Hepatocyte (in vitro differentiated cells): ENCODE data around the gene PLAAT5. TPM values are rescaled to one million over a fixed set of nuclear protein-coding genes. Genes with fewer than 3 reads are reported as not detected.

Experiments used
- DNase-seq: peaks from one replicate; pipeline ENCODE4 v3.0.0-alpha.2; 2016; ENCODE audit warnings: low spot score
- H2AFZ ChIP-seq: fragments of 200-600 bp; sonication (generic); 2 replicates; pipeline ENCODE4 v1.6.0; 2016; ENCODE audit warnings: antibody characterized with exemption, mild to moderate bottlenecking
- H3K27ac ChIP-seq: fragments of 200-600 bp; sonication (generic); 2 replicates; pipeline ENCODE4 v1.5.1; 2016; ENCODE audit warnings: mild to moderate bottlenecking
- H3K27me3 ChIP-seq: fragments of 200-600 bp; sonication (generic); 2 replicates; pipeline ENCODE4 v1.6.1; 2016
- H3K36me3 ChIP-seq: fragments of 200-600 bp; sonication (generic); replicated peaks from 2 replicates; pipeline ENCODE4 v1.5.1; 2016; ENCODE audit warnings: low read depth; ENCODE audit not compliant: insufficient read depth
- H3K4me1 ChIP-seq: fragments of 200-600 bp; sonication (generic); 2 replicates; pipeline ENCODE4 v1.5.1; 2016; ENCODE audit warnings: mild to moderate bottlenecking, moderate library complexity; ENCODE audit not compliant: insufficient read depth
- H3K4me2 ChIP-seq: fragments of 200-600 bp; sonication (generic); 2 replicates; pipeline ENCODE4 v1.6.0; 2016
- H3K4me3 ChIP-seq: fragments of 200-600 bp; sonication (generic); 2 replicates; pipeline ENCODE4 v1.5.1; 2016; ENCODE audit warnings: mild to moderate bottlenecking
- H3K79me2 ChIP-seq: fragments of 200-600 bp; sonication (generic); 2 replicates; pipeline ENCODE4 v1.6.0; 2017; ENCODE audit warnings: mild to moderate bottlenecking
- H3K9me2 ChIP-seq: fragments of 200-600 bp; sonication (generic); replicated peaks from 2 replicates; pipeline ENCODE4 v1.6.0; 2017; ENCODE audit warnings: mild to moderate bottlenecking; ENCODE audit not compliant: insufficient read depth
- H3K9me3 ChIP-seq: fragments of 200-600 bp; sonication (generic); 2 replicates; pipeline ENCODE4 v1.5.1; 2016; ENCODE audit warnings: low read depth, mild to moderate bottlenecking
- H4K20me1 ChIP-seq: fragments of 200-600 bp; sonication (generic); 2 replicates; pipeline ENCODE4 v1.6.0; 2016; ENCODE audit warnings: mild to moderate bottlenecking; ENCODE audit not compliant: insufficient read depth, poor library complexity, severe bottlenecking
- CTCF ChIP-seq: fragments of 200-600 bp; sonication (generic); IDR thresholded peaks from 2 replicates; pipeline ENCODE4 v1.5.1; 2016; ENCODE audit warnings: antibody characterized with exemption, mild to moderate bottlenecking; ENCODE audit not compliant: poor library complexity
- EZH2 ChIP-seq: fragments of 200-600 bp; sonication (generic); IDR thresholded peaks from 2 replicates; pipeline ENCODE4 v1.6.1; 2016; ENCODE audit warnings: antibody characterized with exemption, mild to moderate bottlenecking, borderline replicate concordance
- EZH2phosphoT487 ChIP-seq: fragments of 200-600 bp; sonication (generic); IDR thresholded peaks from one replicate; pipeline ENCODE4 v1.6.1; 2018; ENCODE audit warnings: antibody characterized with exemption, mild to moderate bottlenecking, low read depth, moderate library complexity; ENCODE audit not compliant: unreplicated experiment, severe bottlenecking
- WGBS: methylation state at CpG from one replicate; pipeline ENCODE4 v1.1.6; 2016; ENCODE audit warnings: low lambda C conversion rate; ENCODE audit errors: missing lambda C conversion rate; 5-methylcytosine and 5-hydroxymethylcytosine counted together
- polyA plus RNA-seq: library from polyadenylated mRNA; unstranded; fragments of >200 nt; fragmentation: Nextera tagmentation; extraction: Ambion mirVana; gene quantifications from 2 replicates; pipeline ENCODE4 v1.2.1, GENCODE V29; 2016
- total RNA-seq: library from RNA; depleted of rRNA; stranded (reverse); fragments of >200 nt; gene quantifications from 2 replicates; pipeline ENCODE4 v1.2.3, GENCODE V29; 2014

PLAAT5 gene
- total and polyA plus RNA-seq, 2 experiments from 2014 or later = 0.95 to 1.6 TPM

- DNase-seq = peak; percentile 42
- peak overlapping the region; percentile 94 for H3K4me2 ChIP-seq
- H3K9me3 ChIP-seq = peaks cover 3% of the 10 kb centered on the region
- peak overlapping the region; percentile 22 for H3K4me3 ChIP-seq
- H4K20me1 ChIP-seq = no peaks in the 10 kb centered on the region
- H3K79me2 ChIP-seq = no peaks in the 10 kb centered on the region
- peak overlapping the region; percentile 67 for H2AFZ ChIP-seq
- peaks cover 8% of the 10 kb centered on the region for H3K4me1 ChIP-seq
- peaks cover 5% of the 10 kb centered on the region for H3K27me3 ChIP-seq
- peak overlapping the region; percentile 36 for H3K27ac ChIP-seq
- WGBS = 26% methylated on average over 11 of the region's 11 CpGs
- no peak for TF ChIP-seq CTCF
- no peak for TF ChIP-seq EZH2phosphoT487
- no peak for TF ChIP-seq EZH2
- no peaks in the 10 kb centered on the region for H3K9me2 ChIP-seq
- H3K36me3 ChIP-seq = no peaks in the 10 kb centered on the region
These were observed 837 bp upstream of the PLAAT5 start for GRCh38 chr11:63491636-63492372.

- H3K27me3 ChIP-seq = peaks cover 5% of the 10 kb centered on the region
- 5% methylated on average over 9 of the region's 13 CpGs for WGBS
- peaks cover 8% of the 10 kb centered on the region for H3K4me1 ChIP-seq
- H3K9me2 ChIP-seq = no peaks in the 10 kb centered on the region
- no peak for DNase-seq
- H4K20me1 ChIP-seq = no peaks in the 10 kb centered on the region
- TF ChIP-seq EZH2phosphoT487 (no peak), EZH2 (no peak)
- no peaks in the 10 kb centered on the region for H3K79me2 ChIP-seq
- H3K4me2 ChIP-seq = peak overlapping the region; percentile 94
- H3K27ac ChIP-seq = peak overlapping the region; percentile 36
- H3K4me3 ChIP-seq = peak overlapping the region; percentile 22
- peak overlapping the region; percentile 67 for H2AFZ ChIP-seq
- no peaks in the 10 kb centered on the region for H3K36me3 ChIP-seq
- peaks cover 3% of the 10 kb centered on the region for H3K9me3 ChIP-seq
These were observed 247 bp upstream of the PLAAT5 start for GRCh38 chr11:63491240-63491587.

GRCh38 chr11:63489879-63490278 is 1.1 kb downstream of the PLAAT5 start:
- Histone ChIP-seq H3K36me3 (no peaks in the 10 kb centered on the region), H3K9me3 (peaks cover 3% of the 10 kb centered on the region), H4K20me1 (no peaks in the 10 kb centered on the region), H3K4me3 (no peak overlapping the region), H3K79me2 (no peaks in the 10 kb centered on the region), H2AFZ (no peak overlapping the region), H3K27ac (no peak overlapping the region), H3K27me3 (peaks cover 5% of the 10 kb centered on the region), H3K9me2 (no peaks in the 10 kb centered on the region), H3K4me2 (peak overlapping the region; percentile 94), H3K4me1 (peaks cover 8% of the 10 kb centered on the region)
- TF ChIP-seq EZH2 = no peak
- 53% methylated on average over 3 of the region's 3 CpGs for WGBS
- DNase-seq = no peak

GRCh38 chr11:63488789-63489188 is 2.2 kb downstream of the PLAAT5 start:
- no peaks in the 10 kb centered on the region for H3K79me2 ChIP-seq
- H2AFZ ChIP-seq = no peak overlapping the region
- TF ChIP-seq EZH2phosphoT487 (no peak), EZH2 (no peak), CTCF (no peak)
- H3K4me2 ChIP-seq = no peak overlapping the region
- H3K36me3 ChIP-seq = no peaks in the 10 kb centered on the region
- H3K4me3 ChIP-seq = no peak overlapping the region
- peaks cover 8% of the 10 kb centered on the region for H3K4me1 ChIP-seq
- peaks cover 5% of the 10 kb centered on the region for H3K27me3 ChIP-seq
- 75% methylated on average over 1 of the region's 1 CpG for WGBS
- DNase-seq = no peak
- no peaks in the 10 kb centered on the region for H3K9me2 ChIP-seq
- H3K27ac ChIP-seq = no peak overlapping the region
- H3K9me3 ChIP-seq = peaks cover 3% of the 10 kb centered on the region
- H4K20me1 ChIP-seq = no peaks in the 10 kb centered on the region
